OCI-LY7 (cell line): Measurements from ENCODE around the gene ABCC12. TPM values are rescaled to one million over a fixed set of nuclear protein-coding genes. Genes with fewer than 3 reads are reported as not detected.
"Not testable (repeated sequence)": the region's sequence is repeated elsewhere in the genome, so short reads cannot be mapped to it uniquely, and the experiment has no call there.

Experiments used
- BruUV-seq: library from RNA; stranded (reverse); fragments of 400-500 nt; replicated peaks from 2 replicates; lab custom pipeline; 2021; lab: Mats Ljungman, UMichigan
- CTCF ChIA-PET: fragments of 300-600 bp; sonication (Branson Sonifier 250); formaldehyde crosslinking; loops from one replicate; lab custom pipeline; 2022; ENCODE audit warnings: antibody characterized with exemption; ENCODE audit not compliant: unreplicated experiment; lab: Charles Lee
- POLR2A ChIA-PET: fragments of 300-600 bp; sonication (Branson Sonifier 250); formaldehyde crosslinking; loops from one replicate; lab custom pipeline; 2022; ENCODE audit warnings: antibody characterized with exemption; lab: Charles Lee
- DNase-seq: peaks from one replicate; pipeline ENCODE4 v3.0.0-alpha.2; 2015; ENCODE audit warnings: low spot score
- H2AFZ ChIP-seq: fragments of 200-600 bp; sonication (generic), shearing (Covaris generic); 2 replicates; pipeline ENCODE4 v1.6.1; 2014; ENCODE audit warnings: mild to moderate bottlenecking, antibody characterized with exemption, low read length, moderate library complexity
- H3K27ac ChIP-seq: fragments of 200-600 bp; sonication (generic); 2 replicates; pipeline ENCODE4 v1.5.1; 2014; ENCODE audit warnings: mixed run types, low read depth, mild to moderate bottlenecking, moderate library complexity, low read length, inconsistent platforms; ENCODE audit not compliant: poor library complexity, severe bottlenecking
- H3K36me3 ChIP-seq: fragments of 200-600 bp; sonication (generic); 2 replicates; pipeline ENCODE4 v1.6.1; 2014; ENCODE audit warnings: mild to moderate bottlenecking, antibody characterized with exemption, low read length, moderate library complexity, mixed read lengths; ENCODE audit not compliant: insufficient read depth
- H3K4me1 ChIP-seq: fragments of 200-600 bp; sonication (generic); 2 replicates; pipeline ENCODE4 v1.5.1; 2014; ENCODE audit warnings: mild to moderate bottlenecking, low read length; ENCODE audit not compliant: insufficient read depth, poor library complexity, severe bottlenecking
- H3K4me2 ChIP-seq: fragments of 200-600 bp; sonication (generic); 2 replicates; pipeline ENCODE4 v1.6.1; 2014; ENCODE audit warnings: mild to moderate bottlenecking, low read length
- H3K4me3 ChIP-seq: fragments of 200-600 bp; sonication (generic); 2 replicates; pipeline ENCODE4 v1.5.1; 2014; ENCODE audit warnings: mild to moderate bottlenecking, low read depth, low read length; ENCODE audit not compliant: poor library complexity, severe bottlenecking
- H3K79me2 ChIP-seq: fragments of 200-600 bp; sonication (generic); 2 replicates; pipeline ENCODE4 v1.6.1; 2016; ENCODE audit warnings: low read depth, mild to moderate bottlenecking, low read length, moderate library complexity, mixed read lengths; ENCODE audit not compliant: insufficient read depth
- H3K9me2 ChIP-seq: fragments of 200-600 bp; sonication (generic); 2 replicates; pipeline ENCODE4 v1.6.1; 2016; ENCODE audit warnings: mild to moderate bottlenecking, low read length, mixed read lengths; ENCODE audit not compliant: insufficient read depth
- H3K9me3 ChIP-seq: fragments of 200-600 bp; sonication (generic); 2 replicates; pipeline ENCODE4 v1.6.1; 2014; ENCODE audit warnings: mild to moderate bottlenecking, mixed run types, low read length, mixed read lengths
- H4K20me1 ChIP-seq: fragments of 200-600 bp; sonication (generic); 2 replicates; pipeline ENCODE4 v1.6.1; 2014; ENCODE audit warnings: mild to moderate bottlenecking, antibody characterized with exemption, low read length, moderate library complexity, mixed read lengths; ENCODE audit not compliant: insufficient read depth
- CTCF ChIP-seq: fragments of 200-600 bp; sonication (generic); conservative IDR thresholded peaks from 2 replicates; pipeline ENCODE4 v1.5.1; 2014; ENCODE audit warnings: mild to moderate bottlenecking, antibody characterized with exemption, low read length, moderate library complexity, mixed read lengths
- EZH2phosphoT487 ChIP-seq: fragments of 200-600 bp; sonication (generic); IDR thresholded peaks from 2 replicates; pipeline ENCODE4 v1.6.1; 2018; ENCODE audit warnings: low read depth, borderline replicate concordance, mild to moderate bottlenecking, mixed run types, antibody characterized with exemption, low read length, moderate library complexity, mixed read lengths
- intact Hi-C: fragments of 100-400 bp; cut with micrococcal nuclease; formaldehyde crosslinking; loops from one replicate; pipeline ENCODE4 v1.10.0; 2022; ENCODE audit not compliant: unreplicated experiment
- total RNA-seq, 2 experiments: library from RNA; depleted of rRNA in 1 of 2; stranded (reverse); fragments of >200 nt in 1 of 2; shearing (Covaris generic) in 1 of 2; gene quantifications; 2 replicates each; pipeline ENCODE4 v1.2.3, GENCODE V29; 2014 to 2022

The ABCC12 gene
- total RNA-seq, 2 experiments from 2014 or later: not detected

- Histone ChIP-seq H3K4me2 (no peak overlapping the region), H3K9me2 (no peaks in the 10 kb centered on the region), H4K20me1 (no peaks in the 10 kb centered on the region), H3K4me1 (peaks cover 7% of the 10 kb centered on the region), H3K36me3 (no peaks in the 10 kb centered on the region), H3K79me2 (no peaks in the 10 kb centered on the region), H3K9me3 (no peaks in the 10 kb centered on the region), H2AFZ (no peak overlapping the region), H3K27ac (no peak overlapping the region), H3K4me3 (no peak overlapping the region)
- BruUV-seq: no TSS peak
- POLR2A ChIA-PET: interaction anchor here (0.6 kb wide), 1 partner anchor 9 kb away, joined by 4 read pairs; no protein-coding TSS in a partner anchor
- DNase-seq: no peak
- intact Hi-C loops: no loop called here
- CTCF ChIA-PET: no interaction called here
- no peak for TF ChIP-seq CTCF
- TF ChIP-seq EZH2phosphoT487: no peak
Observed at GRCh38 chr16:48184681-48185080, 28.9 kb upstream of the ABCC12 start.

- TF ChIP-seq CTCF (no peak), EZH2phosphoT487 (no peak)
- Histone ChIP-seq H3K9me2 (no peaks in the 10 kb centered on the region), H3K27ac (no peak overlapping the region), H3K4me1 (no peaks in the 10 kb centered on the region), H3K9me3 (no peaks in the 10 kb centered on the region), H3K79me2 (no peaks in the 10 kb centered on the region), H3K4me3 (no peak overlapping the region), H3K4me2 (no peak overlapping the region), H2AFZ (no peak overlapping the region), H3K36me3 (no peaks in the 10 kb centered on the region), H4K20me1 (no peaks in the 10 kb centered on the region)
- ChIA-PET POLR2A (interaction anchor here (0.7 kb wide), 1 partner anchor 18 kb away, joined by 3 read pairs; no protein-coding TSS in a partner anchor), CTCF (no interaction called here)
- intact Hi-C loops: no loop called here
- no TSS peak for BruUV-seq
- no peak for DNase-seq
Observed at GRCh38 chr16:48182979-48183537, 27.3 kb upstream of the ABCC12 start.

GRCh38 chr16:48181746-48182520 is 26.1 kb upstream of the ABCC12 start:
- DNase-seq, BruUV-seq, intact Hi-C loops, CTCF ChIA-PET, H3K9me2 ChIP-seq, H3K27ac ChIP-seq, H3K9me3 ChIP-seq, H3K4me3 ChIP-seq, H2AFZ ChIP-seq, H3K4me2 ChIP-seq, H3K79me2 ChIP-seq, H3K4me1 ChIP-seq, H4K20me1 ChIP-seq, POLR2A ChIA-PET, H3K36me3 ChIP-seq: not testable (repeated sequence)
